Activated T-helper 1 cell treated with Interleukin-2 at 50 U/mL for 16 hours (primary cell): ENCODE results near the gene STK11.

ENCODE experiments used
- DNase-seq: peaks from one replicate; pipeline ENCODE4 v3.0.0-alpha.2; 2020; ENCODE audit warnings: low read depth

Gene STK11

GRCh38 chr19:1262623-1263123 lies 57.1 kb downstream of the STK11 start:
- no peak for DNase-seq

DNA sequence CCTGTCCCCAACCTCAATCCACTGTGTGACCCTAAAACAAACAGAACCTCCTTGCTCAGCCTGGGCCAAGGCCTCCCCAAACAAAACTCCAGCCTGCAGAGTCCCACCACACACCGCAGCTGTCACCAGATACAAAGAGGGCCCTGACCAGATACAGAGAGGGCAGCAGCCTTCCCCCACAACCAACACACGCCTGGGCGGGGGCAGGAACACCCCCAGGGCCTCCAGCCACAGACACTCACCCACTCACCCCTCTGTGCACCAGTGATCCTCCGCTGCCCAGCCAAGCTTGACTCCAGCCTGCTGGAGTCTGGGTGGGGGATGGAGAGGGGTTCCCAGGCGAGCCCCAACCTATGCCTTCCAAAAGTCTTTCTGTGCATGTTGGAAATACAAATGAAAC lies 57.6 kb downstream of the STK11 start:
- no peak for DNase-seq

DNA sequence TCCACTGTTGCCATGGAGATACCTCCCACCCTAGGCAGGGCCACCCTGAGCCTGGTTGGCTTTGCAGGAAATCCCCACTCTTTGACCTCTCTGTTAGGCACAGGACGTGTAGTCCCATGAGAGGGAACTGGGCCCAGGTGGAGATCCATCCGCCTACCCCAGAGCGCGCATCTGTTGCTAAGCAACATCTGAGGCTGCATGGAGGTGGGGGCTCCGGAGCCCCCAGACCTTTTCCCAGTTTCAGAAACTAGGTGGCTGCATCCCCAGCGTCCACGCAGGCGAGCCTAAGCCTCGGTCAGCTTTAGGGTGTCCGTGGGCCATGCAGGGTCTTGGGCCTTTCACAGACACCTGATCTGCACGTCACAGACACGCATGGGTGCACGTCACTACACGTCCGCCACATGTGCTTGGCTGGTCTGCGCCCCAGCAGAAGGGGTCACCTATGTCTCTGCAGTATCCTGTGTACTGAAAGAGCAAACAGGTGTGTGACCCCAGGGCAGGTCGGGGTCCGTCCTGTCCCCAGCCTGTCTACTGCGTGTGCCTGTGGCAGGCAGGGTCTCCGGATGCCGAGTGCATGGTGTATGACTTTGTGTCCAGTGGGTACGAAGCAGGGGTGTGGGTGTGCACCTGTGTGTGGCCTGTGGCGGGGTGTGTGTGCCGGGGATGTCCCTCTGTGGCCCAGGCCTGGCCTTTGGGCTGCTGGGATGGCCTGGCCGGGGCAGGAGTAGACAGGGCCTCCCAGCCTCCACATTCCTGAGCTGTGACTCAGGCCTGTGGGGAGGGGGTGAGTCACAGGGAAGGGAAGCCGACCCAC lies 59.4 kb downstream of the STK11 start:
- no peak for DNase-seq

DNA sequence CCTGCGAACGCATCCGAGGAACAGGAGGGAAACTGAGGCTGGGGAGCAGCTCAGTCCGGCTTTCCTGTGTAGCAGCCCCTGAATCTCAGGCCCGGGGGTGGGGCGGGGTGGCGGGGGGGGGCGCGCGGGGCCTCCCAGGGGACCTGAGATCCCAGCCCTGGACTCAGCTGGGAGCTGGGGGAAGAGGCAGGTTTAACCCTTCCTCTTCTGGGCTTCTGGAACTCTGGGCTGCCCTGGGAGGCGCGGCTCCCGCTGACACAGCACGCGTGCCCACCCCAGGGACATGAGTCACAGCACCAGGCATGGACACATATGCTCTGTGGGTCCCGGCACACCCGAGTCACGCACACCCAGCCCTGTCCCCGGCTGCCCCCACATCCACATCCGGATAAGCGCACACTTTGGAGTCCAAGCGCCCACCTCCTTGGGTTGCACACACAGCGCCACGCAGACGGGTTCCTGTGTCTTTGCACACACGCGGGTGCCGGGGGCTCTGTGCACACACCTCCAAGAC lies 60.1 kb downstream of the STK11 start:
- DNase-seq = no peak

GRCh38 chr19:1266129-1266915 lies 60.7 kb downstream of the STK11 start:
- peak; percentile 81 for DNase-seq

- DNase-seq = peak; percentile 63
These were observed 61.4 kb downstream of the STK11 start for GRCh38 chr19:1266916-1267476.

GRCh38 chr19:1267477-1268225 lies 62.1 kb downstream of the STK11 start:
- DNase-seq = no peak

DNA sequence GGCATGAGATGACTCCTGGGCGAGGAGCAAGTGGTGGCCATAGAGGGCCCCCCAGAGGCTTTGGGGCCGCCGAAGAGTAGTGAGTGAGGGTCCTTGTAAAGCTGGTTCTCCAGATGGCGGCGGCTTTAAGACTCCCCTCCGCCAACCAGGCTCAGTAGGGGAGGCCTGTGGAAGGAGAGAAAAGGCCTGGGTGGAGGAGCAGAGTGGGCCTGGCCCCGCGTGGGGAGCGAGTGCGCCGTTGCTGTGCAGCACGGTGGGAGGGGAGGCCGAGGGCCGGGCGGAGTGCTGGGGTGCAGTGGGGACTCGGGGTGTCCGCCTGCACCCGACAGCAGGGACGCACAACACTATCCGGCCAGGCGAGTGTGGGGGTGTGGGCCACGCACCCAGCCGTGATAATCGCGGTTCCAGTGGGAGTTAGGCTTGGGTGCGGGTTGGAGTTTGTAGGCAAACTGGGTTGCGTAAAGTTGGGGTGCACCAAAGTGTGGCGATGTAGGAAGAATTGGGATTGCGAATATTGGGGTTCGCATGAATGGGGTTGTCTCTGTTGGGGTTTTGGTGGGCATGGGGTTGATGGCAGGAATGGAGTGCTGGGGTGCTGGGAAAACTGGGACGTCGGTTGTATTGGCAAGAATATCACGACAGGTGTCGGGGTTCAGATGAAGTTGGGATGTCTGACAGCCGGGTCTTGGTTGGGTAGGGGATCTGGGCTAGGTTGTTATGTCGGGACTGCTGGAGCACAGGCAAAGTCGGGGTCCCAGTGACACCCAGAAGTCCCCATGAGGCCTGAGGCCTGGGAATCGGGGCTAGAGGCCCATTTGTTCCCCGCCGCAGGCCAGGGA lies 62.9 kb downstream of the STK11 start:
- no peak for DNase-seq

GRCh38 chr19:1269065-1269477 lies 63.5 kb downstream of the STK11 start, which contains the start of gene CIRBP:
Gene CIRBP, plus strand, starts transcription at chr19:1269332. Its CDS starts 1,602 bp downstream, at chr19:1270934.
- peak; percentile 98 for DNase-seq

DNA sequence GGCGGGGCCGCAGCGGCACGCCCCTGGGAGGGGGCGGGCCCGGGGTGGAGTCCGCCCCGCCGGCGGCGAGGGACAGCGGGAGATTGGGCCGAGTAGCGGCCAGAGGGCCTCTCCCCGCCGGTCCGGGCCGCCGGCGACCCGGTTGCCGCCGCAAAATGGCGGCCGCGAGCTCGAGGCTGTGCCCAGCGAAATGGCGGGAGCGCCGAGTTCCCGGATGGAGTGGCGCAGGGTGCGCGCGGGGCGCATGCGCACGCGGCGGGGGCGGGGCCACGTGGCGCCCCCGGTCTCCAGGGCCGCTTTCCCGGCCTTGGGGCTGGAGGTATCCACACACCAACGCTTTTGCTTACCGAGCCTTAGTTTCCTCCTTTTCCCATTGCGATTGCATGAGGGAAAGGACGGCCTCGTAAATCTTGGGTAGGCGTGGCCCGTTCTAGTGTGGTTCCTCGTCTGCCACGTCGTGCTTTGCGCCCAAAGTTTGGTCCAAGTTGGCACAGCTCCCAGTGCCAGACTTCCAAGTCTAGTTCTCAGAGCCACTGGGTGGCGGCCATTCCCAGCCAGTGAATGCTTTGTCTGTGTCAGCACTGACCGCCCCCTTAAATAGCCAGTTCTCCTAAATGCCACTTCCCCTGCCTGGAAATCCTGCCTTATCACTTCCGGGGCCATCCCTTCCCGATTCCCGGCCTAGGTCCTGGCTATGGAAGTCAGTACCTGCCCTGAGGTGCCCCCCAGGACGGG lies 64.1 kb downstream of the STK11 start:
- peak; percentile 83 for DNase-seq

DNA sequence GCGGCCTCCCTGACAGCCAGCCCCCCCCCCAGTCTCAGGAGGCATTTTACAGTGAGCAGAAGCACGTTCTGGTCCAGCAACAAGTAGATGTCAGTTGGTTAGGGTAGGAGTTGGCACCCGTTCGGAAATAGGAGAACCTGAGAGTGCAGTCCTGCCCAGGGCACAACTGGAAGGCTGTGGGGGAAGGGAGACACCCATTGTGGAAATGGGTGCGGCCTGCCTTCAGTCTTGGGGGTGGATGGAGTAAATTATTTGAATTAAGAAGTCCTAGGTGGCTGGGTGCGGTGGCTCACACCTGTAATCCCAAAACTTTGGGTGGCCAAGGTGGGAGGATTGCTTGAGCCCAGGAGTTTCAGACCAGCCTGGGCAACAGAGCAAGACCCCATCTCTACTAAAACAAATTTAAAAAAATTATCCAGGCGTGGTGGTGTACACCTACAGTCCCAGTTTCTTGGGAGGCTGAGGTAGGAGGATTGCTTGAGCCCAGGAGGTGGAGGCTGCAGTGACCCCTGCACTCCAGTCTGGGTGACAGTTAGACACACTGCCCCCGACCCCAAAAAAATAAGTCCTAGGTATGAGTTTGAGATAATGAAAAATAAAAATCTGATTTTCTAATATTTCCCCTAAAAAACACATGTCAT lies 64.8 kb downstream of the STK11 start:
- DNase-seq = no peak

DNA sequence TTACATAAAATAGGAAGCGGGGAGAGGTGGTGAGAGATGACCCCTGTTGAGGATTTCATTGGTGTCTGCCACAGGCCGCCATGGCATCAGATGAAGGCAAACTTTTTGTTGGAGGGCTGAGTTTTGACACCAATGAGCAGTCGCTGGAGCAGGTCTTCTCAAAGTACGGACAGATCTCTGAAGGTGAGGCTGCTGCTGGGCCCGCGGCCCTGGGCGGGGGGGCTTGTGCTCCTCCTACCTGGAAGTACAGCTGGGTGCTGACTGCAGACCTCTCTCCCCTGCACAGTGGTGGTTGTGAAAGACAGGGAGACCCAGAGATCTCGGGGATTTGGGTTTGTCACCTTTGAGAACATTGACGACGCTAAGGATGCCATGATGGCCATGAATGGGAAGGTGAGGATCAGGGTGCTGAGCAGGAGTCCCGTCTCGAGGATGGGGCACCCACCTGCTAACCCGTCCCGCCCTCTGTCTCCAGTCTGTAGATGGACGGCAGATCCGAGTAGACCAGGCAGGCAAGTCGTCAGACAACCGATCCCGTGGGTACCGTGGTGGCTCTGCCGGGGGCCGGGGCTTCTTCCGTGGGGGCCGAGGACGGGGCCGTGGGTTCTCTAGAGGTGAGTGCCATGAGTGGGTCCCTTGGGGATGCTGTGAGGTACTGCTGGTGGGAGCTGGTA lies 65.4 kb downstream of the STK11 start:
- no peak for DNase-seq

GRCh38 chr19:1271528-1272422 lies 66.2 kb downstream of the STK11 start:
- no peak for DNase-seq

DNA sequence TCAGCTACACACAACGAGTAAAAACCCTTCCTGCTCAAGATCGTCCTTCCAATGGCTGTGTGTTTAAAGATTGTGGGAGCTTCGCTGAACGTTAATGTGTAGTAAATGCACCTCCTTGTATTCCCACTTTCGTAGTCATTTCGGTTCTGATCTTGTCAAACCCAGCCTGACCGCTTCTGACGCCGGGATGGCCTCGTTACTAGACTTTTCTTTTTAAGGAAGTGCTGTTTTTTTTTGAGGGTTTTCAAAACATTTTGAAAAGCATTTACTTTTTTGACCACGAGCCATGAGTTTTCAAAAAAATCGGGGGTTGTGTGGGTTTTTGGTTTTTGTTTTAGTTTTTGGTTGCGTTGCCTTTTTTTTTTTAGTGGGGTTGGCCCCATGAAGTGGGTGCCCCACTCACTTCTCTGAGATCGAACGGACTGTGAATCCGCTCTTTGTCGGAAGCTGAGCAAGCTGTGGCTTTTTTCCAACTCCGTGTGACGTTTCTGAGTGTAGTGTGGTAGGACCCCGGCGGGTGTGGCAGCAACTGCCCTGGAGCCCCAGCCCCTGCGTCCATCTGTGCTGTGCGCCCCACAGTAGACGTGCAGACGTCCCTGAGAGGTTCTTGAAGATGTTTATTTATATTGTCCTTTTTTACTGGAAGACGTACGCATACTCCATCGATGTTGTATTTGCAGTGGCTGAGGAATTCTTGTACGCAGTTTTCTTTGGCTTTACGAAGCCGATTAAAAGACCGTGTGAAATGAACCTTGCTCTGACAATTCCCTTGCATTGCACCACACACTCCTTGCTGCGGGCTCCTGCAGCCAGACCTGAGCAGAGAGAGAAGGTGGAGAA lies 67.1 kb downstream of the STK11 start:
- no peak for DNase-seq

DNA sequence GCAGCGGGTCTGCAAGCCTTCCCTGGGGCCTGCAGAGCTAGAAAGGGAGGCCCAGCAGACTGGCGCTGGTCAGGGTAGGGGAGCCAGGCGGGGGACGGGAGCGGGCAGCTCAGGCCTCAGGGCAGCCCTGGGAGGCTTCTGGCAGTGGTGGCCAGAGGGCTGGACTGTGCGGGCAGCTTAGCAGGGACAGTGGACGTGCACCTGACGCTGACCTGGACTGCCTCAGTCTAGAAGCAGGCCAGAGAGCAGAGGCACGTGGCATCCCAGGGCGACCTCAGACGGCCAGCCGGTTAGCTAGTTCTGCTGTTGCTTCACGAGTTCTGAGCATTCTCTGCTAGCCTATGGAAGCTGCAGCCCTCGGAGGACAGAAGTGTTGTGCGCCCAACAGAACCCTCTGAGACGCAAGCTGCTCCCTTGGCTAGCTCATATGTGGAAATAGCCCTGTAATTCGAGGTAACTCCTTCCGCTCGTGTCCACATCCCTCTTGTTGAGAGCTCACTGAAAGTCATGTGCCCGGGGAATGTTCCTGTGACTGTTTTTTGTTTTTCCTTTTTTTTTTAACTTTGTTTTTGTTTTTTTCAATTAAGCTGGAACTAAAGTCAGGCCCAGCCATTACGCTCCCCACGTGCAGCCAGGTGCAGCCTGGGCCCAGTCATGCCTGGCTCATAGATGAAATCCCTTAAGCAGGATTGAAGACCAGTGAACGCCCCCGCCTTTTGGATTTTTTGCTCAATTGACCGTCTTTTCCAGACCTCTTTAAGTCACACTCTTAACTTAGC lies 67.9 kb downstream of the STK11 start:
- no peak for DNase-seq
